Measurements from ENCODE around the gene APBB1IP.

GRCh38 chr10:26430641-26431163 is 7.4 kb upstream of the APBB1IP start:
- TF ChIP-seq CTCF (tag by site-specific recombination; IDR thresholded peaks at IDR 0.05) (no peak), ZNF776 (tag by site-specific recombination; IDR thresholded peaks at IDR 0.05; ENCODE audit: borderline replicate concordance) (no peak), YY1 (tag by site-specific recombination; IDR thresholded peaks at IDR 0.05) (no peak), ZNF140 (tag by site-specific recombination; IDR thresholded peaks at IDR 0.05) (no peak)

All from HEK293 (cell line).